Thymus (tissue), 11 donors: ENCODE results near the gene HSF2BP. TPM values are rescaled to one million over a fixed set of nuclear protein-coding genes. Genes with fewer than 3 reads are reported as not detected.

Experiments used
- DNase-seq, 9 donors: peaks; one replicate each; pipeline ENCODE4 v3.0.0-alpha.2; 2013; ENCODE audit warnings: low spot score in 9 of 9, low read depth in 6 of 9, missing footprints in 1 of 9
- H3K27ac ChIP-seq, 2 donors: one replicate each; pipeline ENCODE4 v1.5.1; 2013; ENCODE audit warnings: control low read depth in 1 of 2, low read depth in 1 of 2, low read length in 1 of 2, mild to moderate bottlenecking in 1 of 2, moderate library complexity in 1 of 2
- H3K27me3 ChIP-seq, 2 donors: one replicate each; pipeline ENCODE4 v1.5.1; 2013; ENCODE audit warnings: low read length in 1 of 2; ENCODE audit not compliant: control insufficient read depth in 2 of 2, insufficient read depth in 1 of 2
- H3K36me3 ChIP-seq, 2 donors: one replicate each; pipeline ENCODE4 v1.5.1; 2013; ENCODE audit warnings: low read length in 1 of 2, mild to moderate bottlenecking in 1 of 2, moderate library complexity in 1 of 2; ENCODE audit not compliant: control insufficient read depth in 2 of 2, insufficient read depth in 2 of 2
- H3K4me1 ChIP-seq, 2 donors: one replicate each; pipeline ENCODE4 v1.5.1; 2013; ENCODE audit warnings: low read length in 2 of 2; ENCODE audit not compliant: control insufficient read depth in 2 of 2, insufficient read depth in 2 of 2
- H3K4me3 ChIP-seq, 2 donors: one replicate each; pipeline ENCODE4 v1.5.1; 2013; ENCODE audit warnings: low read length in 2 of 2, control low read depth in 1 of 2, mild to moderate bottlenecking in 1 of 2
- H3K9me3 ChIP-seq, 2 donors: one replicate each; pipeline ENCODE4 v1.5.1; 2013; ENCODE audit warnings: low read length in 1 of 2, mild to moderate bottlenecking in 1 of 2; ENCODE audit not compliant: control insufficient read depth in 2 of 2, insufficient read depth in 1 of 2
- WGBS: extraction: QIAGEN DNeasy Blood & Tissue Kit; methylation state at CpG from one replicate; pipeline ENCODE4 v1.1.7; 2013; 5-methylcytosine and 5-hydroxymethylcytosine counted together
- polyA plus RNA-seq: library from polyadenylated mRNA; stranded (reverse); fragments of 200-250 nt; gene quantifications from one replicate; pipeline ENCODE4 v1.2.3, GENCODE V29; 2013
- total RNA-seq: library from RNA; stranded (reverse); fragments of 120-200 nt; gene quantifications from one replicate; pipeline ENCODE4 v1.2.4, GENCODE V29; 2013
- donor health status: healthy.

HSF2BP gene
- total and polyA plus RNA-seq, 2 donors, result 0.71 to 0.80 TPM

DNA sequence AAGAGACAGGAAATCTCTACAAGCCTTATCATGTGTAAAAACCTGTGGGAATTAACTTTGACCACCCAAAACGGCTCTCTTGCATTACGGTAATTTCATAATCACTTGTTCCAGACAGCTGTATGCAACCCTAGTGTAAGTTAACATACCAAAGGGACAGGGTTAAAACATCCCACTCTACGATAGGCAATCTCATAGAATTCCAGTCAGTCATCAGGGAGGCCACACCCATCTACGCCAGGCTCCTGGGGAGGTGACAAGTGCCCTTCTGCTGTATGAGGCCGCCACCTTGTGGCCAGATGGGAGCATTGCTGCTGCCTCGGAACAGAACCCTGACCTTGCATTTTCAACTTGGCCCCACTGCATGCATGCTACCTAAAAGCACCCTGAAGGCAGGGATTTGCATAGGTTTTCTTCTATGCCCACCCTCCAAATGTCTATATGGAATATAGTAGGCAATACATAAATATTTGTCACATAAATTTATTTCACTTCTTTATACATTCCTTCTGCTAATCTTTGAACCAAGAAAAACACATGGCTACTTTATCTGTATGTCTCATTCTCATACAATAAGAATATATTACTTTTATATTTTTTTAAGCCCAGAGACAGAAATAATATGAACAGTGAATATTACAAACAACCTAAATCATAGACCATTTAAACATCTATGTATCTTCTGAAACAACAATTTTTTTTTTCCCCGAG lies 12.6 kb downstream of the HSF2BP start:
- 18% methylated on average over 7 of the region's 7 CpGs for WGBS
- Histone ChIP-seq H3K4me3 (no peak overlapping the region), H3K36me3 (no peaks in the 10 kb centered on the region), H3K9me3 (no peaks in the 10 kb centered on the region), H3K4me1 (peaks cover 0 to 13% of the 10 kb centered on the region in 2 donors), H3K27me3 (no peaks in the 10 kb centered on the region), H3K27ac (no peak overlapping the region)
- DNase-seq, result peak; percentile 60 to 94 (median 81)

DNA sequence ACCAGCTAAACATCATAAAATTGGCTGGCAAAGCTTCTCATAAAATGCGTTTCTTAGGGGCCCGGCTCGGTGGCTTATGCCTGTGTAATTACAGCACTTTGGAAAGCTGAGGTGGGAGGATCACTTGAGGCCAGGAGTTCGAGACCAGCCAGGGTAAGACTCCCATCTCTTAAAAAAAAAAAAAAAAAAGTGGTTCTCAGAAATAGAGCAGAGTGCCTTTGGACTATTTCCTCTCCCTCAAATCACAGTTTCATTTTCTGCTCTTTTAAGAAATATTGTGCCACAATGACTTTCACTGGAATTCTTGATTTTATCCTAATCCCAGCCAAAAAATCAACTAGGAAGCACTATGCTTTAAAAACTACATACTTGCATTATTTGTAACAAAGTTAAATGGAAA lies 13.3 kb downstream of the HSF2BP start:
- Histone ChIP-seq H3K27me3 (no peaks in the 10 kb centered on the region), H3K4me3 (no peak overlapping the region), H3K36me3 (no peaks in the 10 kb centered on the region), H3K27ac (peak overlapping the region in 1 of 2 donors; percentile 42), H3K9me3 (no peaks in the 10 kb centered on the region), H3K4me1 (peaks cover 0 to 13% of the 10 kb centered on the region in 2 donors)
- no peak for DNase-seq
- 23% methylated on average over 4 of the region's 4 CpGs for WGBS

DNA sequence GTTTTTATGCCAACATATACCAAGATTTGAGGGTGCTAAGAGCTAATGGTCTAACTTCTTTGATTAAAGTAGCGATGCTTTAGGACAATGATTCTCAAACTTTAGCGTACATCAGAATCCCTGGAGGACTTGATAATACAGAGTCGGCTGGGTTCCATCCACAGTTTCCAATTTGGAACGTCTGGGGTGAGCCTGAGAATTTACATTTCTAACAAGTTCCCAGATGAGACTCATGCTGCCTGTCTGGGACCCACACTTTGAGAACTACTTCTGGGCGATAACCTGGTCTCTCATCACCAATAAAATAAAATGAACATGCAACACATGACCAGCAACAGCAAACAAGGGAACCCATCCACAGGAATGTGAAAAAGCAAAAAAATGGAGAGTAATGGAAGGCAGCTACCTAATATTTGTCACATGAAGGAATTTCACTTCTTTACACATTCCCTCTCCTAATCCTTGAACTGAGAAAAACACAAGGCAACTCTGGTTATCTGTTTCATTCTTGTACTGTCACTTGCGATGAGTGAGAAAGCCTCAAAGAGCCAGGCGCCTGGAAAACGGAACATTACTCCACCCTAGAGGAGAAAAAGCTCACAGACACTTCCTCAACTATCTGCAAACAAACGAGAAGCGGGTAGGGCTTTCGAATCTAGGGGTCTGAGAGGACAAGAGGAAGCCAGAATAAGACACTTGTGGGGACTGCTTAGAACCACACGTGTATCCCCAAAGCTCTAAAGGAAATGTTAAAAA lies 14.0 kb downstream of the HSF2BP start:
- Histone ChIP-seq H3K27ac (peak overlapping the region in 1 of 2 donors; percentile 18), H3K9me3 (no peaks in the 10 kb centered on the region), H3K4me3 (no peak overlapping the region), H3K4me1 (peaks cover 0 to 13% of the 10 kb centered on the region in 2 donors), H3K36me3 (no peaks in the 10 kb centered on the region), H3K27me3 (no peaks in the 10 kb centered on the region)
- WGBS, result 40% methylated on average over 12 of the region's 12 CpGs
- peak in 8 of 9 donors; percentile 49 to 89 (median 60) for DNase-seq

DNA sequence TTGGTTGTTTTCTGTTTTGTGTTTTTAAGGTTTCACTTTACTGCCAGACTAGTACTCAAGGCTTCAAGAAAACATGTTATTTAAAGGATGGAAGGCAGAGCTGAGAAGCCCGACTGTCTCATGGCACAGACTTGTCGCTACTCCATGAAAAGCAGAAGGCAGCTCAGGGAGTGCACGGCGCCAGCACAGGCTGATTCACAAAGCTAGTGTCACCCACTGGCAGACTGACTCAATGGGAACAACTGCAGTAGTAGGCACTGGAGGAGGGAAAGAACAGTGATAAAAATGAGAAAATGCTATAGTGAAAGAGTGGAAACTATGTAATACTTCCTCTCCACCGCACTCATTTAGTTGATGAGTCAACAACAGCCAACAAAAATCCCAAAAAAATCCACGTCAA lies 14.7 kb downstream of the HSF2BP start:
- Histone ChIP-seq H3K9me3 (no peaks in the 10 kb centered on the region), H3K4me1 (peaks cover 0 to 13% of the 10 kb centered on the region in 2 donors), H3K4me3 (no peak overlapping the region), H3K36me3 (no peaks in the 10 kb centered on the region), H3K27me3 (no peaks in the 10 kb centered on the region), H3K27ac (no peak overlapping the region)
- WGBS, result 96% methylated on average over 6 of the region's 6 CpGs
- DNase-seq, result no peak

DNA sequence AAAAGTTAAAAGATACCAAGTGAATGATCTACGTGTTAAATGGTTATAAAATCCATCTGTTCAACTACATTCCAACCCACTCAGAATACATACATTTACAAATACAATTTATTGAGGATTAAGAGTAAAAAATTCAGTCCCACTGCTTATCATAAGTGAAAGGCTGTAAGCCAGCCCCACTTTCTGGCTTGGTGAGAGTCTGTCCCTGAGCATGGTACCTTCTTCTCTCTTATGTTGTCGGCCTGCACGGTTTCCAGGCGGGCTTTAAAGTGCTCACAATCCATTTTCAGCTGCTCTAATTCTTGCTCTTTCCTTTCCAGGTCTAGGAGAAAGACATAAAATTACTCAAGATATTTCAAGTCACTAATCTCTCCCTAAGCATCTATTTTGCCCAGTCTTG lies 15.2 kb downstream of the HSF2BP start:
- WGBS, result 96% methylated on average over 4 of the region's 4 CpGs
- no peaks in the 10 kb centered on the region for H3K27me3 ChIP-seq
- no peak overlapping the region for H3K4me3 ChIP-seq
- H3K9me3 ChIP-seq, result no peaks in the 10 kb centered on the region
- DNase-seq, result no peak
- peaks cover 0 to 13% of the 10 kb centered on the region in 2 donors for H3K4me1 ChIP-seq
- H3K27ac ChIP-seq, result no peak overlapping the region
- no peaks in the 10 kb centered on the region for H3K36me3 ChIP-seq

DNA sequence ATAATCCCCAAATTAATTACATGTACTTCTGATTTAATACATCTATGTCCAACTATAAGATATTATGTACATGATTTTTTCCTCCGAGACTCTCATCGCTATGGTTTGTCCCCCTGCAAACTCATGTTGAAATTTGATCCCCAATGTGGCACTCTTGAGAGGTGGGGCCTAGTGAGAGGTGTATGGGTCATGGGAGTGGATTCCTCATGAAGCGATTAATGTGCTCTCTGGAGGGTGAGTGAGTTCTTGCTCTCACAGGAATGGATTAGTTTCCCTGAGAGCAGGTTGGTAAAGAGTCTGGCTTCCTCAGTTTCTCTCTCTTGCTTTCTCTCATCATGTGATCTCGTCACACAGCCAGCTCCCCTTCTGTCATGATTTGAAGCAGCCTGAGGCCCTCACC lies 16.1 kb downstream of the HSF2BP start:
- peaks cover 0 to 13% of the 10 kb centered on the region in 2 donors for H3K4me1 ChIP-seq
- no peak for DNase-seq
- no peaks in the 10 kb centered on the region for H3K27me3 ChIP-seq
- no peaks in the 10 kb centered on the region for H3K36me3 ChIP-seq
- no peak overlapping the region for H3K4me3 ChIP-seq
- no peaks in the 10 kb centered on the region for H3K9me3 ChIP-seq
- H3K27ac ChIP-seq, result no peak overlapping the region
- 99% methylated on average over 4 of the region's 4 CpGs for whole genome bisulfite sequencing

DNA sequence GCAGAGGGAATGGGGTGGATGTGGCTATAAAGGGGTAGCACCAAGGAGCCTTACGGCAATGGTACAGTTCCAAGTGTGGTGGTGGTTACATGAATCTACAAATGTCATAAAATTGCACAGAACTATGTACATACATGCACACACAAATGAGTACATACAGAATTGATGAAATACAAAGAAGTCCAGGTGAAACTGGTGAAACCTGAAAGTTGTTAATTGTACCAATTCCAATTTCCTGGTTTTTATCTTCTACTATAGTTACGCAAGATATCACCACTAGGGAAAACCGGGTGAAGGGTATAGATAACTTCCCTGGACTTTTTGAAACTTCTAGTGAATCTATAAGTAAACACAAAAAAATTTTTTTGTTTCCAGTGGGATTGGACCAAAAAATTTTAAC lies 18.9 kb downstream of the HSF2BP start:
- DNase-seq, result no peak
- no peak overlapping the region for H3K27ac ChIP-seq
- no peak overlapping the region for H3K4me3 ChIP-seq
- H3K36me3 ChIP-seq, result no peaks in the 10 kb centered on the region
- H3K9me3 ChIP-seq, result no peaks in the 10 kb centered on the region
- WGBS, result 92% methylated on average over 3 of the region's 3 CpGs
- peaks cover 0 to 3% of the 10 kb centered on the region in 2 donors for H3K4me1 ChIP-seq
- H3K27me3 ChIP-seq, result no peaks in the 10 kb centered on the region

DNA sequence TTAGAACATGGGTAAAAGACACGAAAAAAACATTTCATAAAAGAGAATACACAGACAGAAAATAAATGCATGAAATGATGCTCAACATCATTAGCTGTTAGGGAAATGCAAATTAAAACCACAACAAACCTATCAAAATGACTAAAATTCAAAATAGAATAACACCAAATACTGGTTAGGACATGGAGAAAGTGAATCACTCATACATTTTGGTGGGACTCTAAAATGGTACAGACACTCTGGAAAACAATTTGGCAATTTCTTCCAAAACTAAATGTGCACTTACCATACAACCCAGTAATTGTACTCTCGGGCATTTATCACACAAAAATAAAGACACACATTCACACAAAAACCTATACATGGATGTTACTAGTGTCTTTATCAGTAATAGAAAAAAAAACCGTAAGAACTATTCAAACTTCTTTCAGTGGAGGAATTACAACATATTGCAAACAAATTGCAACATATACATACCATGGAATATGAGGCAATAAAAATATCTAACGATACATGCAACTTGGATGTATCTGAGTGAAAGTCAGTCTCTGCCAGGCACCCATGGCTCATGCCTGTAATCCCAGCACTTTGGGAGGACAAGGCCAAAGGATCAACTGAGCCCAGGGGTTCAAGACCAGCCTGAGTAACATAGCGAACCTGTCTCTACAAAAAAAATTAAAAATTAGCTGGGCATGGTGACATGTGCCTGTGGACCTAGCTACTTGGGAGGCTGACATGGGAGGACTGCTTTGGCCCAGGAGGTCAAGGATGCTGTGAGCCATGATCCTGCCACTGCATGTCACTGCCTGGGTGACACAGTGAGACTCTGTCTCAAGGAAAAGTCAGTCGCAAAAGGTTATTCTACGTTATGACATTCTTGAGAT lies 19.6 kb downstream of the HSF2BP start:
- Histone ChIP-seq H3K4me1 (no peaks in the 10 kb centered on the region), H3K9me3 (no peaks in the 10 kb centered on the region), H3K4me3 (no peak overlapping the region), H3K27me3 (no peaks in the 10 kb centered on the region), H3K36me3 (no peaks in the 10 kb centered on the region), H3K27ac (no peak overlapping the region)
- no peak for DNase-seq
- 96% methylated on average over 7 of the region's 7 CpGs for WGBS
